CD4-positive, alpha-beta T cell treated with Interleukin-21 for 1 hour (primary cell): ENCODE data around the gene B3GNT4.
"Not testable (repeated sequence)": the region's sequence is repeated elsewhere in the genome, so short reads cannot be mapped to it uniquely, and the experiment has no call there.

Source experiments
- DNase-seq: peaks from one replicate; pipeline ENCODE4 v3.0.0-alpha.2; 2020

Gene B3GNT4

DNA sequence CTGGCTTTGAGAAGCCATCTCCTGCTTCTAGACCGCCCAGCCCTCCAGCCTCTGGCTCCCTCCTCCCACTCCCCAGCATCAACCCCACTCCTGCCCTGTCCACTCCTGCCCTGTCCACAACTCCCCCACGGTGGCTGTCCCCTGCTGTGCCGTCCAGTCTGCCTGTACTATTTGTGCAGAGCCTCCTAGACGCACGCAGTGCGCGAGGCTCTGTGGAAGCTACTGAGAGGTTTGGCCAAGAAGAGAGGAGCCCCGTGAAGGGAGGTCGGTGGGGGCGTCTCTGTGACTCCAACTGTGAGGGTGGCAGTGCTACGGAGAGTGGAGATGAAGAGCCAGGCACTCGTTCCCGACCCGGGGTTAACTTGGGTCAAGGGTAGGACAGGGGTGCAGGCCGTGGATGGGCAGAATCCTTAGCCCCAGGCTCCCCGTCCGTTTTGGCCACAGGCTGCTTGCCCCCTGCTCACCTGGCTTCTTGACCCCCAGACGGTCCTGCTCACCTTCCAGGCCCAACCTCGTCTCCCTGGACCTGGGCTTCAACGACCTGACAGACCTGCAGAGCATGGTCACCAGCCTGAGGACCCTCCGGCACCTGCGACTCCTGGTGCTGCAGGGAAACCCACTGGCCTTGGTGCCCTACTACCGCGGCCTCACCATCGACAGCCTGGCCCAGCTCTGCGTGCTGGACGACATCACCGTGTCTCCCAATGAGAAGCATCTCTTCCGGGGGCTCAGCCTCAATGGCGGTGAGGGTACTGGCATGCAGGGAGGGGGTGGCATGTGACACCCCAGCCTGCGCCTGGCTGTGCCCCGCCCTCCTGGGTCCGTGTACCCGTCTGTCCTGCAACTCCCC is 13.7 kb upstream of the B3GNT4 start:
- no peak for DNase-seq

DNA sequence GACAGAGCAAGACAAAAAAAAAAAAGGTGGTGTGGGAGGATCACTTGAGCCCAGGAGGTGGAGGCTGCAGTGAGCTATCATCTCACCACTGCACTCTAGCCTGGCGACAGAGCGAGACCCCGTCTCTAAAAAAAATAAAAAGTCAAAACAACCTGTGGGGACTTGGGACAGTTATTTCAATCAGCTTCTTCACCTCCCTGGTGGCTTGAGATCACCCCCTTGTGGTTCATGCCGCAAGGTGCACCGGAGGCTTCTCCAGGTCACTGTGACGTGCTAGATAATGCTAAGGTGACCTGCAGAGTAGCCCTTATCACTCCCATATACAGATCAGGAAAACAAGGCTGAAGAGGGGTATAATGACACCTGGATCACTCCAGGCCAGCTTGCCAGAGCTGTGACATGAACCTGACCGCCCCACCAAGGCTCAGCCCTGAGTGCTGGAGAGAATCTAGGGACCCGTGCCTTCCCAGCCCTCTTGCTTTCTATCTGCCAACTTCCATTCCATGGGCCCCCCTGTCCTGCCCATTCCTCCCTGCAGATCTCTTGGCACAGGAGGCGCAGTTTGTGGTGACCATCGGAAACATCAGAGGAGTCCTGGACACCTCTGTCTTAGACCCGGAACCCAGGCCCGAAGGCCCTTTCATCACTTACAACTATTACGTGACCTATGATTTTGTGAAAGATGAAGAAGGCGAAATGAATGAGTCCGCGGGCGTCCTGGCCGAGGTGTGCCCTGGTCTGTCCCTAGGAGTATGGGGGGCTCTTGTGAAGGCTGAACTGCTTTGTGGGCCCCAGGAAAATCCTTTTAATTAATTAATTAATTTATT is 12.5 kb upstream of the B3GNT4 start:
- peak; percentile 69 for DNase-seq

DNA sequence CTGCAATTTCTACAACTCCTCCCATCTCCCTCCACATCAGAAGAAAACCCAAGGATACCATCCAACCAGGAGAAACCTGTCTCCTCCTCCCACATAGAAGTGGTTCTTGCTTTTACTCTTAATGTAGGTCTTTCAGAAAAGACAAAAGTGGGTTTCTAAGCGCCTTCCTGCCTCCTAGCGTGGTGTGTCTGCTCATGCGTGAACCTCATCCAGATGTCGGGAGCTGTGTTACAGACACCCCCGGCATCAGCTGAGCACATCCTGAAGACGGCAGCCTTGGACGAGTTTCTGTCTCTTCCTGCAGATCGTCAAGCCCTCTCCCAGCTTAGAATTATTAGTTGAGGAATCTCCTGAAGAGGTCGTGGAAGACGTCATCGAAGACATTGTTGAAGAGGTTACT is 11.1 kb upstream of the B3GNT4 start:
- DNase-seq: no peak

DNA sequence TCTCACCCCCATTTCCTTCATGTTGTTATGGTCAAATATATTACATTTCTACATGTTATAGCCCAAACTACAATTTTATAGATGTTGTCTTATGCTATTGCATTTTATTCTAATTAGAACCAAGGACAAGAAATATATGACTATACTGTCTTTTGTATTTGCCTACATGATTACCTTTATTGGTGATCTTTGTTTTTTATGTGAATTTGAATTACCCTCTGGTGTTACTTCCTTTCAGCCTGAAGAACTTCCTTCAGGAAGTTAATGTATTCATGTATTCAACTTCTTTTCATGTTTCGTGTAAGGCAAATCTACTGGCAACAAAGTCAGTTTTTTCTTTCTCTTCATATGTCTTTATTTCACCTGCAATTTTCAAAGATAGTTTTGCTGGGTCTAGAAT is 8.7 kb upstream of the B3GNT4 start:
- DNase-seq: no peak

DNA sequence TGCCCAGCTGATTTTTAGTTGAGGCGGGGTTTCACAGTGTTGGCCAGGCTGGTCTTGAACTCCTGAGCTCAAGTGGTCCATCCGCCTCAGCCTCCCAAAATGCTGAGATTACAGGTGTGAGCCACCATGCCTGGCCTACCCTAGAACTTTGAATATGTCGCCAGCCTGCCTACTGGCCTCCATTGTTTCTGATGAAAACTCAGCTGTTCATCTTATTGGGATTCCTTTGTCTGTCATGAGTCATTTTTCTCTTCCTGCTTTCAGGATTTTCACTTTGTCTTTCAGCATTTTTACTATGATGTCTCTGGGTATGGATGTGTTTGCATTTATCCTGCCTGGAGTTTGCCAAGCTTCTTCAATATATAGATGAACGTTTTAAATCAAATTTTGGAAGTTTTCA is 8.1 kb upstream of the B3GNT4 start:
- DNase-seq: no peak

DNA sequence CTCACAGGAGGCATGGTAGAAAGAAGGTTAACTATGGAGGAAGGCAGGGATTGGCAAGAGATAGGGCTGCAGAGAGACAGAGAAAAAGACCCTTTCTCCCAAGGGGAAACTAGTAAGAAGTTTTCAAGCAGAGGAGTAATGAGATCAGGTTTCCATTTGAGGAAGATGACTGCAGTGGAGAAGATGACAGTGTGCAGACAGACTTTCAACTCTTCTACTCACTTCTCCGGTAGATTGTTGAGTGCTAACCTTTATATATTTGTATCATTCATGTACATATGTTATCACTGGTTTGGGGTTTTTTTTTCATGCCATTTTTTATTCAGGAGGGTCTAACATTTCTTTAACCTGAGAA is 5.9 kb upstream of the B3GNT4 start:
- DNase-seq: no peak

DNA sequence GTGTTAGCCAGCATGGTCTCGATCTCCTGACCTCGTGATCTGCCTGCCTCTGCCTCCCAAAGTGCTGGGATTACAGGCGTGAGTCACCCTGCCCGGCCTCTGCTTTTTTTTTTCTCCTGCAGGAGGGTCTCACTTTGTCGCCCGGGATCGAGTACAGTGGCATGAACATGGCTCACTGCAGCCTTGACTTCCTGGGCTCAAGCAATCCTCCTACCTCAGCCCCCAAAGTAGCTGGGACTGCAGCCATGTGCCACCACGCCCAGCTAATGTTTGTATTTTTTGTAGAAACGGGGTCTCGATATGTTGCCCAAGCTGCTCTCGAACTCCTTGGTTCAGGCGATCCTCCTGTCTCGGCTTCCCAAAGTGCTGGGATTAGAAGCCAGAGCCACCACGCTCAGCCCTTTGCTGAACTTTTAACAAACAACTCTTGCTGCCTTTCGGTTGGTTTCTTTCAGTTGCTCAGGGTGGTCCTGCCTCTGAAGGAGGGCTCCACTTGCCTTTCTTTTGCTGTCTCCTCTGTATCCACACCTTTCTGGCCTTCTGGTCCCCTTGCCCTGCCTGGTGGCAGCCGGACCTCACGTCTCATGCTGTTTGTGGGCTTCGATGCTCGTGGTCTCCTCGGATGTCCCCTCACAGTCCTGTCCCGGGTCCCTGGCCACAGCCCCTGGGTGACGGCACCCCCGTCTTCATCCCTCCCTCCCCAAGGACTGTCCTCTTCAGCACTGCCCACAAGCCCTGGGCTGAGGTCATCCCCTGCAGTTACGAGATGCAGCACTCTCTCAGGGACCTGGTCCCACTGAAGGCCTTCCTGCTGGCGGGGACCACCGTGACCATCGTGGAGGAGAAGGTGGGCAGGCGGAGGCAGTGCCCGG is 3.8 kb upstream of the B3GNT4 start:
- no peak for DNase-seq

DNA sequence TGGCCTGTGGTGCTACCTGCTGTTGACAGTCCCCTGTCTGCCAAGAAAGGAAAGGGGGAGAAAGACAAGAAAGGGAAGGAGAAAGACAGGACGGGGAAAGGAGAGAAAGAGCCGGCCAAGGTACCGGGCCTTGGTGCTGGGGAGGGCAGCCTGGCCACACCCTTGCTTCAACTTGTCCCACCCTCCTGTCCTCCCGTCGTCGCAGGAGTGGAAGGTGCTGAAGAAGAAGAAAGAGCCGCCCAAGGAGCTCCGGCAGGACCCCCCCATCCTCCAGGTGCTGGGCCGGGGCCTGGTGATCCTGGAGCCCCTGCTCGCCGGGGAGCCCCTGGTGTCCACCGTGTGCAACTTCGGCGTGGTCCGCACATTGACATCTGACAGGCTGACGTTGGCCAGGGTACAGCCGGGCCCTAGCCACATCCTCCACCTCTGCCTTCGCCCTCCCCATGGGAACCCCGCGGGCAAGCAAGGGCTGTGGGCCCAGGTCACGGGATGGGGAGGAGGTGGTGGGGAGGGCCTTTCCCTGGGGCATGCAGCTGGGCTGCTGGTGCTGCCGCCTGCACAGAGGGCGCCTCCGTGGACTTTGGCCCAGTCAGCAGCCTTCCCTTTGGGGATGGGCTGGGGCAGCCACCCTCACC is 2.9 kb upstream of the B3GNT4 start:
- no peak for DNase-seq

DNA sequence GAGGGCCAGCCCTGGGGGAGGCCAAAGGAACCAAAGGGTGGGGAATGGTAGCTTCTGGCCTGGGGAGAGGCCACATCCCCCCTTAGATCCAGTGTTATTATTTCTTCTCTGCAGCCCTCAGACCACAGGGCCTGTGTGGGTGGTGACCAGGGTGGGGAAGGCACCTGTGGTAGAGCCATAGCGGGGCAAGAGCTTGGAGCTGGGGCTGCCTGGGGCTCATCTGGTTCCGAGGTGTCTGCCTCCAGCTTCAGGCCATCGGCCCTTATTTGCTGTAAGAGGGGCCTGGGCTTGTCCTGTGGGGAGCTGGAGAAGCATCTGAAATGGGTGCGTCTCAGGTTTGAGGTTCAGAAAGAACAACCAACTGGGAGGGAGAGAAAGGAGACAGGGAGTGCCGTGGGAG is 2.1 kb upstream of the B3GNT4 start:
- no peak for DNase-seq

DNA sequence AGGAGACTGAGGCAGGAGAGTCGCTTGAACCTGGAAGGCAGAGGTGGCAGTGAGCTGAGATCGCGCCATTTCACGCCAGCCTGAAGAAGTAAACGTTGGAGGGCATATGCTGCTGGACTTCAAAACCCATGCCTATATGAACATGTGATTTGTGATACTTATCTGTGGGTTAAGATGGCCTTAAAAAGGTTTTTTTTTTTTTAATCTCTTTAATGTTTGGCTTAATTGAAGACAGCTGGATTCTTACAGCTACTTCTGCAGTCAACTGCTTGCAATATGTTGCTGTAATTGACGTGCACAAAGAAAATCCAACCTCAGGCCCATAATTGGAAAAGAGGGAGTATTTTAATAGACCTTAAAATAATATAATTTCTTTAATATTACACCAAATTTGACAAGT is 1.5 kb upstream of the B3GNT4 start:
- no peak for DNase-seq

DNA sequence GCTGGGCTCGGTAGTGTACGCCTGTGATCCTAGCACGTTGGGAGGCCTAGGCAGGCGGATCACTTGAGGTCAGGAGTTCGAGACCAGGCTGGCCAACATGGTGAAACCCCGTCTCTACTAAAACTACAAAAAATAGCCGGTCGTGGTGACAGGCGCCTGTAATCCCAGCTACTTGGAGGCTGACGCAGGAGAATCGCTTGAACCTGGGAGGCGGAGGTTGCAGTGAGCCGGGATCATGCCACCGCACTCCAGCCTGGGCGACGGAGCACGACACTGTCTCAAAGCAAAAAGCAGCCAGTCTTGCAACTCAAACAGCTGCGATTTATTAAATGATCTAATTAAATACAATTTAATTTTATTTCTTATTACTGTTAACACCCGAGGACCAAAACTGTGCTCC is 698 bp upstream of the B3GNT4 start:
- DNase-seq: not testable (repeated sequence)

DNA sequence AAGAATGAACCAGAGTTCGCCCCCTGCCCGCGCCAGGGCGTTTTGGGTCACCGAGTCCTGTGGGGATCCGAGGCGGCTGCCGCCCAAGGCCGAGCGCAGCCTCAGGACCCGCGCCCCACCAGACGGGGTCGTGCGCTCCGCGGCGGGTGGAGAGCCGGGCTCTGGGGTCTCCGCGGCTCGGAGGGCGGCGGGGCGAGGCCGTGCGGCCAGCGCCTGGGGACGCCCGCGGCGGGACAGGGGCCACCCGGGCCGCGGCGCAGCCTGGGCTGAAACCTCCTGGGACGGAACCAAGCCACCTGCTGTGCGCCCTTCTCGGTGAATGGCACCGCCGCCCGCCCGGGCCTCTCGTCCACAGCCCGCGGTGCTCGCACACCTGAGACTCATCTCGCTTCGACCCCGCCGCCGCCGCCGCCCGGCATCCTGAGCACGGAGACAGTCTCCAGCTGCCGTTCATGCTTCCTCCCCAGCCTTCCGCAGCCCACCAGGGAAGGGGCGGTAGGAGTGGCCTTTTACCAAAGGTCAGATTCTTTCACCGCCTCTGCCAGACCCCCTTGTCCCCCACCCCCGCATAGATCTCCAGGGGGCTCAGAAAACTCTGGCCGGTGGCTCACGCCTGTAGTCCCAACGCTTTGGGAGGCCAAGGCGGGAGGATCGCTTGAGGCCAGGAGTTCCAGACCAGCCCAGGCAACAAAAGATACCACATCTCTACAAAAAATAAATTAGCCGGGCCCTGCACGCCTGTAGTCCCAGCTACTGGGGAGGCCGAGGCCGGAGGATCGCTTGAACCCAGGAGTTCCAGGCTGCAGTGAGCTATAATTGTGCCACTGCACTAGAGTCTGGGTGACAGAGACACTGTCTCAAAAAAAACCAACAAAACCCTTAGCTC is 901 bp downstream of the B3GNT4 start:
- DNase-seq: no peak

DNA sequence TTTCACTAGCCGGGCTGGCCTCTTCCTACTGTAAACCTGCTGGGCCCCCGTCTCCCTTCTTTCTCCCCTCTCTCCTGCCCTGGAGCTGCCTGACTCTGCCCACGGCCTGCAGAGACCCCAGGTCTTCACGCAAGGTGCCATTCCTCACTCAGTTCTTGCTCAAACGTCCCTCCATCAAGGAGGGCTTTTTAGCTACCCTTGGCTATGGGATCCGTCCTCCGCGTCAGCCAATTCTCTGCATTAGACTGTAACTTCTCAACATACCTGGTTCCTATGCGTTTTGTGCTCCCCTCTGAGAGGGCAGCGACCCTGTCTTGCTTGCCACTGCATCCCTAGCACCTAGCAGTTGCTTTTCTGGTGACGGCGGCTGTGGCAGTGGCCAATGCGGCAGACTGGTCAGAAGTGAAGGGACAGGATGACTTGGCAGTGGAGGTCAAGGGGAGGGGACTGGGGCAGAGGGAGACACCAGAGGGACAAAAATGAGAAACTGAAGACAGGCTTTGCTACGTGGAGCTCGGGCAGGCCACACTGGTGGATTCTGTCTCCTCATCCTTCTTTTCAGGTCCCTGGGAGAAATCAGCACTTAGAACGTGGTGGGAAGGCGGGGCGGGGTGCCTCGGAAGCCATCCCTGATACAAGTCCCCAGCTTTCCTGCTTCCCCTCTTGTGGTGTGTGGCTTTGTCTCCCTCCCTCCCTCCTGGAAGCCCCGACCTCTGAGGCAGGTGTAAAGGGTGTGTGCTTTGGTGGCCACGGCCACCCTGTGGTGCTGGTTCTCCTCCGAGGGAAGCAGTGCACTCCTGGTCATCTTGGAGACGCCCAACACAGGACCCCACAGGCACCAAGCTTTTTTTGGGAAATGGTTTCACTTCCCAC is 1.8 kb downstream of the B3GNT4 start:
- no peak for DNase-seq

DNA sequence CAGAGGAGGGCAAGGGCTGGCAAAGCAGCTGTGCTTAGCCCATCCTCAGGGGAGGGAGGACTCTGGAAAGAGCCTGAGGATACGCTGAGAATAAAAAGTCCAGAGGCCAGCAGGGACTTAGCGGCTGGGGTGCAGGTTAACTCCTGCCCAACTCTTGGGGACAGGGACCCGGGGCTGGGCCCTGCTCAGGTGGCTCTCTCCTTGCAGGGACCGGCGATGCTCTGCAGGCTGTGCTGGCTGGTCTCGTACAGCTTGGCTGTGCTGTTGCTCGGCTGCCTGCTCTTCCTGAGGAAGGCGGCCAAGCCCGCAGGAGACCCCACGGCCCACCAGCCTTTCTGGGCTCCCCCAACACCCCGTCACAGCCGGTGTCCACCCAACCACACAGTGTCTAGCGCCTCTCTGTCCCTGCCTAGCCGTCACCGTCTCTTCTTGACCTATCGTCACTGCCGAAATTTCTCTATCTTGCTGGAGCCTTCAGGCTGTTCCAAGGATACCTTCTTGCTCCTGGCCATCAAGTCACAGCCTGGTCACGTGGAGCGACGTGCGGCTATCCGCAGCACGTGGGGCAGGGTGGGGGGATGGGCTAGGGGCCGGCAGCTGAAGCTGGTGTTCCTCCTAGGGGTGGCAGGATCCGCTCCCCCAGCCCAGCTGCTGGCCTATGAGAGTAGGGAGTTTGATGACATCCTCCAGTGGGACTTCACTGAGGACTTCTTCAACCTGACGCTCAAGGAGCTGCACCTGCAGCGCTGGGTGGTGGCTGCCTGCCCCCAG is 2.8 kb downstream of the B3GNT4 start:
- DNase-seq: no peak

DNA sequence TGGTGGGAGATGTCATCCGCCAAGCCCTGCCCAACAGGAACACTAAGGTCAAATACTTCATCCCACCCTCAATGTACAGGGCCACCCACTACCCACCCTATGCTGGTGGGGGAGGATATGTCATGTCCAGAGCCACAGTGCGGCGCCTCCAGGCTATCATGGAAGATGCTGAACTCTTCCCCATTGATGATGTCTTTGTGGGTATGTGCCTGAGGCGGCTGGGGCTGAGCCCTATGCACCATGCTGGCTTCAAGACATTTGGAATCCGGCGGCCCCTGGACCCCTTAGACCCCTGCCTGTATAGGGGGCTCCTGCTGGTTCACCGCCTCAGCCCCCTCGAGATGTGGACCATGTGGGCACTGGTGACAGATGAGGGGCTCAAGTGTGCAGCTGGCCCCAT is 3.5 kb downstream of the B3GNT4 start:
- no peak for DNase-seq

DNA sequence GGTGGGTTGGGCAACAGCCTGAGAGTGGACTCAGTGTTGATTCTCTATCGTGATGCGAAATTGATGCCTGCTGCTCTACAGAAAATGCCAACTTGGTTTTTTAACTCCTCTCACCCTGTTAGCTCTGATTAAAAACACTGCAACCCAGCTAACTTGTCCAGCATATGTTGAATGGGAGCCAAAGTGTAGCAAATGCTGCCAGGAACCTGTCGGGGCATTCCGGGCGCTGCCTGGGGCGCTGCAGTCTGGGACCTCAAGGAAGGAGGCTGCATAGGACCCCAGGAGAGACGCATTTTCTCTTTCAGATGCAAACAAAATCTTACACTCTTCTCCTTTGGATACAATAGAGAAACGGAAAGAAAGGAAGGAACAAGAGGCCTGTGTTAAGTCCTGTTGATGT is 3.9 kb downstream of the B3GNT4 start:
- DNase-seq: no peak

DNA sequence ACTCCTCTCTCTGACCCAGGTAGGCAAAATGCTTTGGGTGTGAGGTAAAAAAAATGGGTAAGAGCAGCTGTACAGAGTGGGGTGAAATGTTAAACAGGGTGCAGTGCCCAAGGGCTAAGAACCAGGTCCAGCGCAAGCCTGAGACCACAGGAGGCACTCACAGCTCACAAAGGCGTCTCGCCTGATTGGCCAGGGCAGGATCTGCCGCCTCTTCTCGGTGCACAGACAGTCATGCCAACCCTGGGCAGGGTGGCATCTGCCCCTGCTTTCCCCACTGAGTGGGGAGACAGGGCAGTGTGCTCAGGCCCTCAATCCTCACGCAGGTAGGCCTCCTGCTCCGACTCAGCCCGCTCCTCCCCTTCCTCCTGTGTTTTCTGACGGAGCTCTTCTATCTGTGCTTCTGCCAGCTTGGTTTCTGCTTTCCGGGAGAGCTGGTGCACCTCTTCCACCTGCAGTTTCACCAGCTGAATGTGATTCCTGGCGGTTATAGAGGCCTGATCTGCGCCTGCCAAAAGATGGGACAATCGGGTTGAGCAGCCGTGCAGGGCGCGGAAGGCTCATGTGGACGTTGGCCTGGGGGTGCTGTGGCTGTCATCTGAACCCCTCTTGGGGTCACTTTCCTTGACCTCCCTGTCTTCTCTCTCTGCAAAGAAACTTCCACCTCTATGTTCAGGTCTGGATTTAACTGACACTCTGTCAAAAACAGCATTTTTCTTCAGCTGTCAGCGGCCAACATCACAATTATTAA is 4.7 kb downstream of the B3GNT4 start:
- no peak for DNase-seq

DNA sequence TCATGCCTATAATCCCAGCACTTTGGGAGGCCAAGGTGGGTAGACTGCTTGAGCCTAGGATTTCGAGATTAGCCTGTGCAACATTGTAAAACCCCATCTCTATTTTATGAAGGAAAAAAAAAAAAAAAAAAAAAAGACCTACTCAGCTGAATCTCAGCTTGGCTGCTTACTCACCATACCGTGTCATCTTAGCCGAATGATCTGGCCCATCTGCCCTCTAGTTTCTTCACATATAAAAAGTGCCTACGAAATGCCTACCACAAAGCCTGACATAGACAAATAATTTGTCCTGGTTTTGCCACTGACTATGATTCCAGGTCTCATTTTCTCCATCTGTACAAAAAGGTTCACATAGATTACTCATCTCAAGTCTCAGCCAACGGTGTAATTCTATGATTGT is 12.3 kb downstream of the B3GNT4 start:
- no peak for DNase-seq

DNA sequence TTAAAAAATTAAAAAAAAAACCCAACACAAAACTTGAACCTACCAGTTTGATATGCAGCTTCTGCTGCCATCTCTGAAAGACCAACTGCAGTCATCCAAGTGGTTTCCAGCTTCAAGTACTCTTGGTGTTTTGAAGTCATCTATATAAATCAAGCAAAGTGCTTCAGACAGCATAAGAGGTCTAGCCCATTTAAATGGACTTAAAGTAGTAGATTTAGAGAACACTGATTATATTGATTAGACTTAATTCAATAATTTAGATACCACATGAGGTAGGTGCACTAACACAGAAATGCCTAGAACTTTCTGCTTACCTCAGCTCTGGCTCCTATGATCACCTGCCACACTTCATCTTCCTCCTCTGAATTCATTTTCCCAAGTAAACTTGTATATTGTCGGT is 12.9 kb downstream of the B3GNT4 start:
- no peak for DNase-seq
